H1 (cell line): ENCODE data around the gene TECRL. TPM values are rescaled to one million over a fixed set of nuclear protein-coding genes. Genes with fewer than 3 reads are reported as not detected.

Experiments
- NANOG ChIP-seq: IDR thresholded peaks from 2 replicates; pipeline ENCODE4 v1.6.1; 2011; ENCODE audit warnings: low read length, low read depth, mild to moderate bottlenecking, inconsistent platforms; ENCODE audit not compliant: insufficient read depth, poor library complexity, severe bottlenecking
- POLR2AphosphoS5 ChIP-seq: IDR thresholded peaks from 2 replicates; pipeline ENCODE4 v1.6.1; 2011; ENCODE audit warnings: low read depth, low read length
- RNF2 ChIP-seq: fragments of 200-900, 300-1000 bp; sonication (generic); IDR thresholded peaks from 2 replicates; pipeline ENCODE4 v1.7.1; 2016; ENCODE audit warnings: borderline replicate concordance, low read depth, mild to moderate bottlenecking, antibody characterized with exemption, low read length; ENCODE audit not compliant: poor library complexity, severe bottlenecking; ENCODE audit errors: missing control alignments
- SP1 ChIP-seq: IDR thresholded peaks from 2 replicates; pipeline ENCODE4 v1.6.1; 2011; ENCODE audit warnings: low read depth, low read length
- polyA plus RNA-seq, 7 experiments: library from polyadenylated mRNA; depleted of rRNA in 3 of 7; stranded (reverse) in 5 of 7; unstranded in 2 of 7; fragments of >200 nt in 5 of 7; fragments of 200-250 nt in 2 of 7; gene quantifications; 1 replicate in 5 of 7; 2 replicates in 1 of 7; 4 replicates in 1 of 7; pipeline versions ENCODE4 v1.2.1 to v1.2.3, GENCODE V29; 2011 to 2013; ENCODE audit warnings: missing spikeins in 2 of 7, mixed read lengths in 2 of 7
- total RNA-seq: library from RNA; stranded (reverse); fragmentation: NEBNext Ultra II Directional; extraction: Animal tissue kit (Norgen Biotek cat#: 25700); gene quantifications from 2 replicates; pipeline ENCODE4 v1.2.1, GENCODE V29; 2021
- TF ChIP-seq, protein P1 (sequence below): fragments of 300-600 bp; sonication (generic); IDR thresholded peaks from 2 replicates; pipeline ENCODE4 v1.7.1; 2012; ENCODE audit warnings: low read length, moderate library complexity, mild to moderate bottlenecking, inconsistent platforms; ENCODE audit not compliant: insufficient replicate concordance

The TECRL gene
- total and polyA plus RNA-seq, 2 of the 8 experiments (the other 6 are each of a cell fraction or from before 2014, with no cell fraction given), result not detected

DNA sequence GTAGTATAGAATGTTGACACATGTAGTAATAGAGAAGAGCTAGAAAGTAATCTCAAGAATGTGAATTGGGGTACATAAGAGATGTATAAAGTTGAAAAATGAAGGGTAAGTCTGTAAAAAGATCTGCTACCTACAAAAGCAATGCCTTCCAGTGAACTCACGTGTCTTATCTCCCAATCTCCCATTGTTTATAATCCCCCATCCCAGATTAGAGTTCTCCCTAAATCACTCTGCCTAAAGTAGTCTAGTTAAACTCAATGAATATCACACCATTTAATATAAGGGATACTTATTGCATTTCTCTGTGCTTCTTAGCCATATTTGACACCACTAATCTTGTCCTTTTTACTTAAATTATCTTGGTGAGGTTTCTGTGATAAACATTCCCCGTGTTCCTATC, 6.6 kb downstream of the TECRL start (continued):
- TF ChIP-seq, protein P1, sequence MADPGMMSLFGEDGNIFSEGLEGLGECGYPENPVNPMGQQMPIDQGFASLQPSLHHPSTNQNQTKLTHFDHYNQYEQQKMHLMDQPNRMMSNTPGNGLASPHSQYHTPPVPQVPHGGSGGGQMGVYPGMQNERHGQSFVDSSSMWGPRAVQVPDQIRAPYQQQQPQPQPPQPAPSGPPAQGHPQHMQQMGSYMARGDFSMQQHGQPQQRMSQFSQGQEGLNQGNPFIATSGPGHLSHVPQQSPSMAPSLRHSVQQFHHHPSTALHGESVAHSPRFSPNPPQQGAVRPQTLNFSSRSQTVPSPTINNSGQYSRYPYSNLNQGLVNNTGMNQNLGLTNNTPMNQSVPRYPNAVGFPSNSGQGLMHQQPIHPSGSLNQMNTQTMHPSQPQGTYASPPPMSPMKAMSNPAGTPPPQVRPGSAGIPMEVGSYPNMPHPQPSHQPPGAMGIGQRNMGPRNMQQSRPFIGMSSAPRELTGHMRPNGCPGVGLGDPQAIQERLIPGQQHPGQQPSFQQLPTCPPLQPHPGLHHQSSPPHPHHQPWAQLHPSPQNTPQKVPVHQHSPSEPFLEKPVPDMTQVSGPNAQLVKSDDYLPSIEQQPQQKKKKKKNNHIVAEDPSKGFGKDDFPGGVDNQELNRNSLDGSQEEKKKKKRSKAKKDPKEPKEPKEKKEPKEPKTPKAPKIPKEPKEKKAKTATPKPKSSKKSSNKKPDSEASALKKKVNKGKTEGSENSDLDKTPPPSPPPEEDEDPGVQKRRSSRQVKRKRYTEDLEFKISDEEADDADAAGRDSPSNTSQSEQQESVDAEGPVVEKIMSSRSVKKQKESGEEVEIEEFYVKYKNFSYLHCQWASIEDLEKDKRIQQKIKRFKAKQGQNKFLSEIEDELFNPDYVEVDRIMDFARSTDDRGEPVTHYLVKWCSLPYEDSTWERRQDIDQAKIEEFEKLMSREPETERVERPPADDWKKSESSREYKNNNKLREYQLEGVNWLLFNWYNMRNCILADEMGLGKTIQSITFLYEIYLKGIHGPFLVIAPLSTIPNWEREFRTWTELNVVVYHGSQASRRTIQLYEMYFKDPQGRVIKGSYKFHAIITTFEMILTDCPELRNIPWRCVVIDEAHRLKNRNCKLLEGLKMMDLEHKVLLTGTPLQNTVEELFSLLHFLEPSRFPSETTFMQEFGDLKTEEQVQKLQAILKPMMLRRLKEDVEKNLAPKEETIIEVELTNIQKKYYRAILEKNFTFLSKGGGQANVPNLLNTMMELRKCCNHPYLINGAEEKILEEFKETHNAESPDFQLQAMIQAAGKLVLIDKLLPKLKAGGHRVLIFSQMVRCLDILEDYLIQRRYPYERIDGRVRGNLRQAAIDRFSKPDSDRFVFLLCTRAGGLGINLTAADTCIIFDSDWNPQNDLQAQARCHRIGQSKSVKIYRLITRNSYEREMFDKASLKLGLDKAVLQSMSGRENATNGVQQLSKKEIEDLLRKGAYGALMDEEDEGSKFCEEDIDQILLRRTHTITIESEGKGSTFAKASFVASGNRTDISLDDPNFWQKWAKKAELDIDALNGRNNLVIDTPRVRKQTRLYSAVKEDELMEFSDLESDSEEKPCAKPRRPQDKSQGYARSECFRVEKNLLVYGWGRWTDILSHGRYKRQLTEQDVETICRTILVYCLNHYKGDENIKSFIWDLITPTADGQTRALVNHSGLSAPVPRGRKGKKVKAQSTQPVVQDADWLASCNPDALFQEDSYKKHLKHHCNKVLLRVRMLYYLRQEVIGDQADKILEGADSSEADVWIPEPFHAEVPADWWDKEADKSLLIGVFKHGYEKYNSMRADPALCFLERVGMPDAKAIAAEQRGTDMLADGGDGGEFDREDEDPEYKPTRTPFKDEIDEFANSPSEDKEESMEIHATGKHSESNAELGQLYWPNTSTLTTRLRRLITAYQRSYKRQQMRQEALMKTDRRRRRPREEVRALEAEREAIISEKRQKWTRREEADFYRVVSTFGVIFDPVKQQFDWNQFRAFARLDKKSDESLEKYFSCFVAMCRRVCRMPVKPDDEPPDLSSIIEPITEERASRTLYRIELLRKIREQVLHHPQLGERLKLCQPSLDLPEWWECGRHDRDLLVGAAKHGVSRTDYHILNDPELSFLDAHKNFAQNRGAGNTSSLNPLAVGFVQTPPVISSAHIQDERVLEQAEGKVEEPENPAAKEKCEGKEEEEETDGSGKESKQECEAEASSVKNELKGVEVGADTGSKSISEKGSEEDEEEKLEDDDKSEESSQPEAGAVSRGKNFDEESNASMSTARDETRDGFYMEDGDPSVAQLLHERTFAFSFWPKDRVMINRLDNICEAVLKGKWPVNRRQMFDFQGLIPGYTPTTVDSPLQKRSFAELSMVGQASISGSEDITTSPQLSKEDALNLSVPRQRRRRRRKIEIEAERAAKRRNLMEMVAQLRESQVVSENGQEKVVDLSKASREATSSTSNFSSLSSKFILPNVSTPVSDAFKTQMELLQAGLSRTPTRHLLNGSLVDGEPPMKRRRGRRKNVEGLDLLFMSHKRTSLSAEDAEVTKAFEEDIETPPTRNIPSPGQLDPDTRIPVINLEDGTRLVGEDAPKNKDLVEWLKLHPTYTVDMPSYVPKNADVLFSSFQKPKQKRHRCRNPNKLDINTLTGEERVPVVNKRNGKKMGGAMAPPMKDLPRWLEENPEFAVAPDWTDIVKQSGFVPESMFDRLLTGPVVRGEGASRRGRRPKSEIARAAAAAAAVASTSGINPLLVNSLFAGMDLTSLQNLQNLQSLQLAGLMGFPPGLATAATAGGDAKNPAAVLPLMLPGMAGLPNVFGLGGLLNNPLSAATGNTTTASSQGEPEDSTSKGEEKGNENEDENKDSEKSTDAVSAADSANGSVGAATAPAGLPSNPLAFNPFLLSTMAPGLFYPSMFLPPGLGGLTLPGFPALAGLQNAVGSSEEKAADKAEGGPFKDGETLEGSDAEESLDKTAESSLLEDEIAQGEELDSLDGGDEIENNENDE, result no peak
- TF ChIP-seq NANOG (no peak), SP1 (no peak), POLR2AphosphoS5 (no peak), RNF2 (no peak)
